Effector memory CD8-positive, alpha-beta T cell (primary cell): Measurements from ENCODE around the gene FYCO1.

Experiments
- ATAC-seq: fragments of 150-1000 bp; cut with Tn5 transposase; replicated peaks from 2 replicates; pipeline ENCODE4 v1.10.0; 2021; ENCODE audit warnings: mild to moderate bottlenecking, moderate library complexity
- DNase-seq, 3 experiments: peaks; one replicate each; pipeline ENCODE4 v3.0.0; 2021
- H3K27ac Mint-ChIP-seq, 2 donors: one replicate each; pipeline ENCODE4 v1.8.0; 2022; ENCODE audit warnings: mild to moderate bottlenecking in 2 of 2, mixed read lengths in 2 of 2, moderate library complexity in 2 of 2
- H3K27me3 Mint-ChIP-seq, 2 donors: one replicate each; pipeline ENCODE4 v1.8.0; 2022; ENCODE audit warnings: mixed read lengths in 2 of 2
- H3K36me3 Mint-ChIP-seq: one replicate; pipeline ENCODE4 v1.8.0; 2022; ENCODE audit warnings: mild to moderate bottlenecking, moderate library complexity, mixed read lengths; ENCODE audit not compliant: insufficient read depth
- H3K4me1 Mint-ChIP-seq, 2 donors: one replicate each; pipeline ENCODE4 v1.8.0; 2022; ENCODE audit warnings: low read depth in 2 of 2, mixed read lengths in 2 of 2
- H3K4me3 Mint-ChIP-seq, 2 donors: one replicate each; pipeline ENCODE4 v1.8.0; 2022; ENCODE audit warnings: mild to moderate bottlenecking in 2 of 2, mixed read lengths in 2 of 2, moderate library complexity in 2 of 2
- H3K9me3 Mint-ChIP-seq, 2 donors: one replicate each; pipeline ENCODE4 v1.8.0; 2022; ENCODE audit warnings: mixed read lengths in 2 of 2

The FYCO1 gene

DNA sequence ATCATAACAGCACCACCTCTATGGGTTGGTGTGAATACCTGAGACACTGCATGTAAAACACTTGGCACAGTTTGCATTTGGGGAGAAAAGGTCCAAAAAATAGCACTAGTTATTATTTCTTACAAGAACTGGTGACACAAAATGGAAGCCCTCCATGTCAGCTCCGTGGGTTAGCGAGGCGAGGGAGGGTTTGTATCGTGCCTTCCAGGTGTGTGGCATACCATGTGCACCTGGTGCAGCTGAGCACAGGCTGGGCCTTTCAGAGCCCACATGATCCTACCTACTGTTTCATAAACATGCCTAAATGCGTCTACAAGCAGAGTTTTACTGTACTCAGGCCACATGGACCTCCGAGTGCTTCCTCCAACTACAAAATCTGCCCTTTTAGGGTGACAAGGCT lies 46.7 kb downstream of the FYCO1 start:
- Mint-ChIP-seq H3K36me3 (peaks cover 87% of the 10 kb centered on the region), H3K4me1 (peaks cover 84 to 89% of the 10 kb centered on the region in 2 donors), H3K27ac (peak overlapping the region; percentile 86 to 92)

DNA sequence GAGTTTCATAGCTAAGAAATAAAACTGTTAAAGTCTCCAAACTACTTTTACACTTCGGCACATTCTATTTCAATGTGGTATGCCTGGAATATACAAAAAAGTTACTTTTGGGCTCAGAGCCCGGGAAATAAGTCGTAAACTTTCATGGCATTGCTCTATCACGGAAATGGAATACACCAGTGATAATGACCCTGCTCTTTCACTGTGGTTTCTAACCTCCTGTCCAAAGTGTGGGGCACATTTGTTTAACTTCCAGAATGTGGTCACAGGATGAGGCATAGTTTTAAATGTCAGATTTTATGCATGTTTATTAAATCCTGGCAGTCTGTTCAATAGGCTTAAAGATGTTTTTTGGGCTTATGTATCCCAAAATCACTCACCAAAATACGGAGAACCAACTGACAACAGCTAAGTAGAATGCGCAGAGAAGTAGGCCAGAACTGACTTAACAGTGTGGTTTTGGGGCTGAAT lies 47.3 kb downstream of the FYCO1 start:
- ATAC-seq (no peak), DNase-seq (no peak)
- Mint-ChIP-seq H3K4me3 (peak overlapping the region; percentile 47 to 87), H3K9me3 (no peaks in the 10 kb centered on the region), H3K4me1 (peaks cover 87 to 92% of the 10 kb centered on the region in 2 donors), H3K27me3 (no peaks in the 10 kb centered on the region), H3K36me3 (peaks cover 81% of the 10 kb centered on the region), H3K27ac (peak overlapping the region; percentile 86 to 92)

More for the DNA sequence above, 46.7 kb downstream of the FYCO1 start:
- Mint-ChIP-seq H3K27me3 (no peaks in the 10 kb centered on the region), H3K9me3 (no peaks in the 10 kb centered on the region), H3K4me3 (peak overlapping the region; percentile 61 to 87)
- ATAC-seq (no peak), DNase-seq (no peak)

DNA sequence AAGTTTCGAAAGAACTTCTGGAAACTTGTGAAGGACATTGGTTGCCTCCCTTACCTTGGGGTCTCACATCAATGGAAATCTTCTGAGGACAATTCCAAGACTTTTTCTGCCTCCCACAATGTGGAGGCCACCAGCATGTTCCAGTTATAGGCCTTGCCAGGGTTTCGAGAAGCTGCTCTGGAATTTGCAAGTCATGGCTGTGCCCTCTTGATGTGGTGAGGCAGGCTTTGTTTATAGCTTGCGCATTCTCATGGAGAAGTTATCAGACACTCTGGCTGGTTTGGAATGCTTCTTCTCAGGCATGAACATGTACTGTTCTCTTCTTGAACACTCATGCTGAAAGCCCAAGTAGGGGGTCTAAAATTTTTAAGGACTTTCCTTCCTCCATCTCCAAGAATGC lies 48.3 kb downstream of the FYCO1 start:
- H3K4me1 Mint-ChIP-seq: peaks cover 87 to 93% of the 10 kb centered on the region in 2 donors
- DNase-seq: no peak
- peak overlapping the region; percentile 60 to 87 for H3K4me3 Mint-ChIP-seq
- no peaks in the 10 kb centered on the region for H3K9me3 Mint-ChIP-seq
- H3K27ac Mint-ChIP-seq: peak overlapping the region; percentile 86 to 92
- no peaks in the 10 kb centered on the region for H3K27me3 Mint-ChIP-seq
- H3K36me3 Mint-ChIP-seq: peaks cover 75% of the 10 kb centered on the region
- no peak for ATAC-seq

DNA sequence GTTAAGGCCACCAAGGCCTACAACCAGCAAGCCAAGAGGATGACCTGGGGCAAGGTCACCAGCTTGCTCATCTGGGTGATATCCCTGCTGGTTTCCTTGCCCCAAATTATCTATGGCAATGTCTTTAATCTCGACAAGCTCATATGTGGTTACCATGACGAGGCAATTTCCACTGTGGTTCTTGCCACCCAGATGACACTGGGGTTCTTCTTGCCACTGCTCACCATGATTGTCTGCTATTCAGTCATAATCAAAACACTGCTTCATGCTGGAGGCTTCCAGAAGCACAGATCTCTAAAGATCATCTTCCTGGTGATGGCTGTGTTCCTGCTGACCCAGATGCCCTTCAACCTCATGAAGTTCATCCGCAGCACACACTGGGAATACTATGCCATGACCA lies 48.7 kb downstream of the FYCO1 start:
- DNase-seq (no peak), ATAC-seq (no peak)
- Mint-ChIP-seq H3K36me3 (peaks cover 71% of the 10 kb centered on the region), H3K27me3 (no peaks in the 10 kb centered on the region), H3K4me3 (peak overlapping the region; percentile 76 to 87), H3K4me1 (peaks cover 88 to 93% of the 10 kb centered on the region in 2 donors), H3K27ac (peak overlapping the region; percentile 86 to 92), H3K9me3 (no peaks in the 10 kb centered on the region)

DNA sequence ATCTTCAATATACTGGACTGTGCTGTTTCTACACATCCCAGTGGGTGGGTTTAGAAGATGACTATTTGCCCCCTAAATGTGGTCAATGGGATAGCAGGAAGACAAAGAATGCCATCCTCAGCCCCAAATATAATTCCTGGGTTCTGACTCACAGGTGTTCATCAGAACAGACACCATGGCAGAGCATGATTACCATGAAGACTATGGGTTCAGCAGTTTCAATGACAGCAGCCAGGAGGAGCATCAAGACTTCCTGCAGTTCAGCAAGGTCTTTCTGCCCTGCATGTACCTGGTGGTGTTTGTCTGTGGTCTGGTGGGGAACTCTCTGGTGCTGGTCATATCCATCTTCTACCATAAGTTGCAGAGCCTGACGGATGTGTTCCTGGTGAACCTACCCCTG lies 49.3 kb downstream of the FYCO1 start:
- H3K4me1 Mint-ChIP-seq: peaks cover 86 to 92% of the 10 kb centered on the region in 2 donors
- no peaks in the 10 kb centered on the region for H3K27me3 Mint-ChIP-seq
- ATAC-seq: peak; percentile 10
- peak overlapping the region; percentile 86 to 92 for H3K27ac Mint-ChIP-seq
- H3K36me3 Mint-ChIP-seq: peaks cover 65% of the 10 kb centered on the region
- no peak for DNase-seq
- peak overlapping the region; percentile 76 to 87 for H3K4me3 Mint-ChIP-seq
- no peaks in the 10 kb centered on the region for H3K9me3 Mint-ChIP-seq

DNA sequence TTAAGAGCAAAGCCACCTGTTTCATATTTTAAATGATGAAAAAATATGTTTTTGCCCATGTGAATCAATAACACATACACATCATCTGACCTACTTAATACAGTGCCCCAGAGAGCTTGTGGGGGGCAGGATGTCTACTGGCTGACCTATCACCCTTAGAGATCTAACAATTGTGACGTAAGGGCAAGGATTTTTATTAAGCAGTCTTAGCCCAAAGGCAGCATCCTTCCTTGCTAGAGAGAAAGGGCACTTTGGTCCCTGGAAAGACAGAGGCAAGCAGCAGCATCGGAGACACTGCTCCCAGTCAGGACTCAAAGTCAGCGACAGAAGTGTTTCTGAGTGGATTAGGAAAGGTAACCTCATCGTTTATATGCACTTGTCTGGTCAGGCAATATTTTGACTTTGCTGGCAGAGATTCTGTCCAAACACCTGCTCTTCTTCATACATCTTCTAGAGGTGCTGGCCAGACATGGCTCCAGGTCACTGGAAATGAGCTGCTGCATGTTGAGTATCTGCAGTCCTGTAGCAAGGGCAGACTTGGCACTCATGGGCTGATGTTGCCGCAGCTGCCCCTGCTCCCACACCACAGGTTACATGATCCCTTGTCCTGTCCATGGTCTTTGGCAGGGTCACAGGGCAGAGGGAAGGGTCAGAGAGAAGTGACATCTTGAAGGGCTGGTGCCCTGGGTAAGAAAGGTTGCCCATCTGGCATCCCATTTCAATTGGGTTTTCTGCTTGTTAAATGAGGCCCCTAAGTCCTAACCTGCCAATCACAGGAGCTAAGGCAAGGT lies 50.6 kb downstream of the FYCO1 start:
- Mint-ChIP-seq H3K9me3 (no peaks in the 10 kb centered on the region), H3K27me3 (no peaks in the 10 kb centered on the region), H3K4me1 (peaks cover 80 to 90% of the 10 kb centered on the region in 2 donors), H3K27ac (peak overlapping the region; percentile 86 to 92), H3K4me3 (peak overlapping the region; percentile 76 to 87), H3K36me3 (peaks cover 53% of the 10 kb centered on the region)
- DNase-seq: peak in 1 of 3 experiments; percentile 22
- peak; percentile 62 for ATAC-seq

DNA sequence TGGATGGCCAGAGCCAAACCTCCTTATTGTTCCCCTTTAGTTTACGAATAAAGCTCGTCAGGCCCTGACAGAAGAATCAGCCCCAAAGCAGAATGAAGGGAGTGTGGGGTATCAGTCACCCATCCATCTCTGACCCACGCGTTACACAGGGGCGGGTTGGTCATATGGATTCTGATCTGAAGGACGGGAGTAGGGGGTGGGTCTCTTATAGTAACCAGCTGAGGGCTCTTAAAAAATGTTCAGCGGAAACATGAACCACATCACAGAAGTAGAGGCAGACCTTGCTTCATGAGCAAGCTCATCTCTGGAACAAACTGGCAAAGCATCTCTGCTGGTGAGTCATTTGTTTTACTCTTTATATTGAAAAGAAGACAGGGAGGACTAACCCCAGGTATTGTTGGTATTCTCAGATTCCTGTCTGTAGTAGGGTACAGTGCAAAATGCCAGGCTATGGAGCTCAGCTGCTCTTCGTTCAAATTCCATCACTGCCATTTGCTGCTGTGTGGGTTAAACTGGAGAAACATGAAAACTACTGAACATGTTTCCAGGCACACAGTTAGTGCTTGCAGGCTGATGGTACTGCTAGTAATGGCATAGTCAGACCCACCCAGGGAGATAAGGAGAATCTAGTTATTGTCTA lies 52.3 kb downstream of the FYCO1 start, which contains the start of gene CXCR6:
Gene CXCR6, plus strand, starts transcription at position 258 of the 640 bp plus-strand sequence. CDS start 3,018 bp downstream, outside the sequence.
- no peaks in the 10 kb centered on the region for H3K27me3 Mint-ChIP-seq
- ATAC-seq (peak; percentile 66), DNase-seq (peak; percentile 24 to 30 (median 29))
- H3K4me1 Mint-ChIP-seq: peaks cover 80 to 91% of the 10 kb centered on the region in 2 donors
- H3K27ac Mint-ChIP-seq: peak within 1 kb of the TSS; percentile 86 to 92
- peak within 1 kb of the TSS; percentile 81 to 83 for H3K4me3 Mint-ChIP-seq
- no peaks in the 10 kb centered on the region for H3K9me3 Mint-ChIP-seq
- H3K36me3 Mint-ChIP-seq: peaks cover 43% of the 10 kb centered on the region

DNA sequence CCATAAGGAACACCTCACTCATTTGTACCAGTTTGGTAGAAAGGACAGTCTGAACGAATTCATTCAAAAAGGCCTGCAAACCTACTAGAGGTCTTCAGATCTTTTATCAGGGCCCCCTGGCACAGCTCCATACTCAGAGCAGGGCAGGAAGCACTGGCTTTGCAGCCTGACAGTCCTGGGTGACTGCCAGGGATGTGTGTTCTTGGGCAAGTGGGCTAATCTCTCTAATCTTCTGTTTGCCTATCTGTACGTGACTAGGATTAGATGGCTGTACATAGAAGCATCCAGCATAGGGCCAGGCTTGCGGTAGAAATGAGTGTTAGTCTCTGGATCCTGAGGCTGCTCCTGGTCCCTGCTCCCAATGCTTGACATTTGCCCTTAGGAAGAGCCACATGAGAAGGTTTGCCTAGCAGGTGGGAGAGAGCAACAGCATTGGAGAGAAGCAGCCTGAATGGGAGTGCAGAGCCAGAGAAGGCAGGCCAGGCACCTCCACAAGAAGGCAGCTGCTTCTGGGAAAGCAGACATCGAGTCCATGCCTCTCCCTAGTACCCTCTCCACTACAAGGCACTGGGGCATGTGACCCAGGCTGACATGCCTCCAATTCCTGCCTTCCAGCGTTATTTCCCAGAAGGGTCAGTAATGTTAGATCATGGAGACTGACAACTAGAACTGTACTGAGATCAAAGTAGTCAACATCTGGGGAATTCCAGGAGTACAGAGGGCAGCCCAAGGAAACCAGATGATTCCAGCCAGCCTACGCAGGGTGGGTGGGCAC lies 53.4 kb downstream of the FYCO1 start:
- Mint-ChIP-seq H3K4me1 (peaks cover 70 to 87% of the 10 kb centered on the region in 2 donors), H3K4me3 (peak overlapping the region; percentile 81 to 83), H3K36me3 (peaks cover 41% of the 10 kb centered on the region), H3K27ac (peak overlapping the region; percentile 44 to 92), H3K9me3 (no peaks in the 10 kb centered on the region), H3K27me3 (no peaks in the 10 kb centered on the region)
- no peak for ATAC-seq
- DNase-seq: no peak

DNA sequence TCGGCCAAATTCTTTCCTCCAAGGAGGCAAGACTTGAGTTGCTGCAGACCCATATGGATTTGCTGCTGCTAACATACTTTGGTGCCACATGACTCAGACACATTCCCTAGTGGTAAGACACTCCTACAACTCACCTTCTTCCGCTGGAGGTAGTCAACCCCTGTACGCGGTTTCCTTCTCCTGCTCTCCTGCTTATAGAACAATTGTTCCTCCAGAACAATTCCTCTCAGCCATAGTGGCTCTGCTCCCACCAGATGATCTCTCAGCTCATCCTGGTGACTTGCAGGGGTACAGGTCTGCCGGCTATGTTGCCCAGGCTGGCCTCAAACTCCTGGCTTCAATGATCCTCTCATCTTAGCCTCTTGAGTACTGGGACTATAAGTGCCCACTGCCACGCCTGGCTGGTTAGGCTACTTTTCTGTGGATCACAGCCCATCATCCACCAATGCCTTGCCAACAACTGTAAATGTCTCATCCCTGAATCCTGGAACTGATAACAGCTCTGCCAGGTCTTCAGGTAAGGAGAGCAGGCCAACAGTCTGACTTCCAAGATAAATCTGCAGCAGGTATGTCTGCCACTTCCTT lies 54.8 kb downstream of the FYCO1 start:
- H3K36me3 Mint-ChIP-seq: peaks cover 37% of the 10 kb centered on the region
- H3K27ac Mint-ChIP-seq: peak overlapping the region in 1 of 2 donors; percentile 32
- no peaks in the 10 kb centered on the region for H3K27me3 Mint-ChIP-seq
- peak overlapping the region in 1 of 2 donors; percentile 17 for H3K4me3 Mint-ChIP-seq
- no peak for ATAC-seq
- no peak for DNase-seq
- H3K9me3 Mint-ChIP-seq: no peaks in the 10 kb centered on the region
- H3K4me1 Mint-ChIP-seq: peaks cover 56 to 73% of the 10 kb centered on the region in 2 donors

DNA sequence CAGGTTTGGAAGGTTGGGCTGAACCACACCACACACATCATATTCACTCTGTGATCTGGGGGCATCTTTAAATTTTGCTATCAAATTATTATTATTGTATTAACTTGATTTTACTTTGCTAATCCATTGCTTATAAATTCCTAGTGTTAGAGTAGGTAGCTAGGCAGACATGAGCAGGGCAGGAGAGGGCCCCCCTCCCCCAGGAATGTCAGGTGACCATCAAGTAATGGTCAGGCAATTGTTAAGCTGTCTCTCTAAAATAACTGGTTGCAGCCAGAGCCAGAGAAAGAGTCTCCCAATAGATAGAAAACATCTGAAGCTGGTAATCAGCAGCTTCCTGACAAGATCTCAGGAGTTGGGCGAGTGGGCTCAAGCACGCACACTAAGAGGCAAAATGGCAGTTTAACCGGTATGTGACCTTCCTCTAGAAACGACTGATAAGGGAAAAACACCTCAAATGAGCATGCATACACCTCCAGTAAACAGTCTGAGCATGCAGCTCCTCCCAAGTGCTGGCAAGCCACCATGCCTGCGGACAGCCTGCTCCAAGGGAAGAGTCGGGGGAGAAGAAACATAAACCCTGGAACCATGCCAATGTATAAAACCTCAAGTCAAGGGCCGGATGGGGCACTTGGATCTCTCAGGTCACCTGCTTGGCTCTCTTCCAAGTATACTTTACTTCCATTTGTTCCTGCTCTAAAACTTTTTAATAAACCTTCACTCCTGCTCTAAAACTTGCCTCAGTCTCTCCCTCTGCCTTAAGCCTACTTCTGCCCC lies 55.4 kb downstream of the FYCO1 start:
- H3K36me3 Mint-ChIP-seq: peaks cover 37% of the 10 kb centered on the region
- ATAC-seq (no peak), DNase-seq (no peak)
- no peaks in the 10 kb centered on the region for H3K27me3 Mint-ChIP-seq
- H3K27ac Mint-ChIP-seq: peak overlapping the region in 1 of 2 donors; percentile 32
- H3K4me1 Mint-ChIP-seq: peaks cover 50 to 66% of the 10 kb centered on the region in 2 donors
- H3K9me3 Mint-ChIP-seq: no peaks in the 10 kb centered on the region
- H3K4me3 Mint-ChIP-seq: peak overlapping the region in 1 of 2 donors; percentile 17

DNA sequence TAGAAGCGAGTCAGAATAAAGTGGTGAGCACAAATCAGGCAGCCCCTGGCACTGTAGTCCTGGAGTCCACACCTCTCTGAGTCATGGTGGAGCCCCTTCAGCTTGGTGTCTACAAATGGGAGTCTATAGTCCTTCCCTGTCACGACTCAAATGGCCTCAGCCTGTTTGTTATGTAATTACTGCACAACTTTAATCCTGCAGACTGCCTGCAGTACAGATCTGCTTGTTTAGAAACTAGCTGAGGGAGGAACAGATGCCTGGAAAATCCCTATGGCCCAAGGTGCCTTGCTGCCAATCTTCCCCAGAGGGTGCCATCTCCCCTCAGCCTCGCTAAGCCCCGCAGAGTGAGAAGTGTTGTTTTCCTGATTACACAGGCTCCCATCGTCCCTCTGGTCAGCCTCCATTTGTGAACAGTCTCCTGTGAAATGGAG lies 56.3 kb downstream of the FYCO1 start:
- no peak for ATAC-seq
- no peaks in the 10 kb centered on the region for H3K9me3 Mint-ChIP-seq
- H3K27me3 Mint-ChIP-seq: no peaks in the 10 kb centered on the region
- peaks cover 37% of the 10 kb centered on the region for H3K36me3 Mint-ChIP-seq
- peak overlapping the region; percentile 5 to 41 for H3K4me3 Mint-ChIP-seq
- peak overlapping the region in 1 of 2 donors; percentile 77 for H3K27ac Mint-ChIP-seq
- DNase-seq: no peak
- peaks cover 45 to 58% of the 10 kb centered on the region in 2 donors for H3K4me1 Mint-ChIP-seq

DNA sequence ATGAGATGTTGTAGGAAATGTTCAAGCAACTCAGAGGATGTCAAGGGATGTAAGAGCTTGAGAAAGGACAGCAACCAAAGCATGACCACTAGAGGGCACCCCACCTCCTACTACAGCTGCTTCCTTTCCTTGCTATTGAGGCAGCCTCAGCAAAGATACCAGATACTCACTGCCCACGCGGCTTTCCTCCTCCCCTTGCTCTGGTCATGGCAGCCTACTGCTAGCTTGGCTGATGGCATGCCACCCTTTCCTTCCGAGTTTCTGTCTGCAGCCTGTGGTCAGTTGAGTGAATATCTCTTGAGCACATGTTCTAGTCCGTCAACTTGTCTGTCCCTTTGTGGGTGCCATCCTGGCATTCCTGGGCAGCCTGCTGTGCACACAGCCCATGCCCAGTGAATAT lies 56.8 kb downstream of the FYCO1 start:
- H3K9me3 Mint-ChIP-seq: no peaks in the 10 kb centered on the region
- H3K4me3 Mint-ChIP-seq: peak overlapping the region; percentile 5 to 41
- H3K4me1 Mint-ChIP-seq: peaks cover 44 to 55% of the 10 kb centered on the region in 2 donors
- DNase-seq (peak; percentile 84 to 86 (median 86)), ATAC-seq (peak; percentile 73)
- peak overlapping the region in 1 of 2 donors; percentile 77 for H3K27ac Mint-ChIP-seq
- H3K27me3 Mint-ChIP-seq: no peaks in the 10 kb centered on the region
- H3K36me3 Mint-ChIP-seq: peaks cover 42% of the 10 kb centered on the region
